Measurements from ENCODE around the gene CBLB. TPM values are rescaled to one million over a fixed set of nuclear protein-coding genes. Genes with fewer than 3 reads are reported as not detected.

The CBLB gene
- total and polyA plus RNA-seq, 12 donors, result 20.4 to 58.9 (median 33.5) TPM

DNA sequence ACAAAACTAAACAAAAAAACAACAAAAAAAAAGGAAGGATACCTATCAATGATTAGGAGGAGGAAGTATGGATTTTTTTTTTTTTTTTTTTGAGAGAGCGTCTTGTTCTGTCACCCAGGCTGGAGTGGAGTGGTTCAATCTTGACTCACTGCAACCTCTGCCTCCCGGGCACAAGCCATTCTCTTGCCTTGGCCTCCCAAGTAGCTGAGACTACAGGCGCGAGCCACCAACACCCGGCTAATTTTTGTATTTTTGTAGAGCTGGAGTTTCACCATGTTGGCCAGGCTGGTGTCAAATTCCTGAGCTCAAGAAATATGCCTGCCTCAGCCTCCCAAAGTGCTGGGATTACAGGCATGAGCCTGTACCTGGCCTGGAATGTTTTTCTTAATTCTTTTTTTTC lies 195.8 kb downstream of the CBLB start:
- 92 to 99% (median 96%) methylated on average over 5 of the region's 5 CpGs for WGBS, 4 donors
- Histone ChIP-seq H3K27ac (no peak overlapping the region), H3K9me3 (replicated peaks in 1 of 3) (no peaks in the 10 kb centered on the region), H3K27me3 (no peaks in the 10 kb centered on the region), H3K4me3 (no peak overlapping the region), H3K36me3 (replicated peaks in 1 of 2) (peaks cover 0 to 8% of the 10 kb centered on the region in 2 donors), H3K4me1 (replicated peaks in 1 of 2) (peaks cover 11 to 14% of the 10 kb centered on the region in 2 donors)
- intact Hi-C loops (cut with DNase I), result no loop called here
- DNase-seq, result no peak
- TF ChIP-seq POLR2A (IDR thresholded peaks at IDR 0.05), result no peak
- TF ChIP-seq, protein P1, sequence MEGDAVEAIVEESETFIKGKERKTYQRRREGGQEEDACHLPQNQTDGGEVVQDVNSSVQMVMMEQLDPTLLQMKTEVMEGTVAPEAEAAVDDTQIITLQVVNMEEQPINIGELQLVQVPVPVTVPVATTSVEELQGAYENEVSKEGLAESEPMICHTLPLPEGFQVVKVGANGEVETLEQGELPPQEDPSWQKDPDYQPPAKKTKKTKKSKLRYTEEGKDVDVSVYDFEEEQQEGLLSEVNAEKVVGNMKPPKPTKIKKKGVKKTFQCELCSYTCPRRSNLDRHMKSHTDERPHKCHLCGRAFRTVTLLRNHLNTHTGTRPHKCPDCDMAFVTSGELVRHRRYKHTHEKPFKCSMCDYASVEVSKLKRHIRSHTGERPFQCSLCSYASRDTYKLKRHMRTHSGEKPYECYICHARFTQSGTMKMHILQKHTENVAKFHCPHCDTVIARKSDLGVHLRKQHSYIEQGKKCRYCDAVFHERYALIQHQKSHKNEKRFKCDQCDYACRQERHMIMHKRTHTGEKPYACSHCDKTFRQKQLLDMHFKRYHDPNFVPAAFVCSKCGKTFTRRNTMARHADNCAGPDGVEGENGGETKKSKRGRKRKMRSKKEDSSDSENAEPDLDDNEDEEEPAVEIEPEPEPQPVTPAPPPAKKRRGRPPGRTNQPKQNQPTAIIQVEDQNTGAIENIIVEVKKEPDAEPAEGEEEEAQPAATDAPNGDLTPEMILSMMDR (IDR thresholded peaks at IDR 0.05), result no peak

DNA sequence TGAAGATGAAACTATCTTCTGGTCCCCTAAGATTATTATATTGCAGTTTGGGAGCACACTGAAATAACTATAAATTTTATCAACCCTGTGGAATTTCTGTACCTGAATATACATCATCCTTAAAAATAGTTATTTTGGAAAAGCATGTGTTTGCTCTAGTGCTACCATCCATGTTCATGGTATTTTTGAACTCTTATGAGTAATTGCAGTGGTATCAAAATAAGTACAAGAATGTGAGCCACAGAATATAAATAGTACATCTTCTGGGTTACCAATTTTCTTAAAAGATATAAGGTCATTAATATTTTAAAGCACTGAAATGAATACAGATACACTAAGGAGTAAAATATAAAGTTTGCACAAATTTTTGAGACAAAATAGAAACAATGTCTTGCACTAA lies 206.5 kb downstream of the CBLB start:
- no peak overlapping the region for H3K27ac ChIP-seq
- no peaks in the 10 kb centered on the region for H3K4me1 ChIP-seq (replicated peaks in 1 of 2)
- H3K4me3 ChIP-seq, result no peak overlapping the region
- H3K9me3 ChIP-seq (replicated peaks in 1 of 3), result no peaks in the 10 kb centered on the region
- DNase-seq, result no peak
- TF ChIP-seq, protein P1 (IDR thresholded peaks at IDR 0.05), result no peak
- TF ChIP-seq POLR2A (IDR thresholded peaks at IDR 0.05), result no peak
- intact Hi-C loops (cut with DNase I), result no loop called here
- no peaks in the 10 kb centered on the region for H3K27me3 ChIP-seq
- H3K36me3 ChIP-seq (replicated peaks in 1 of 2), result peaks cover 0 to 14% of the 10 kb centered on the region in 2 donors

DNA sequence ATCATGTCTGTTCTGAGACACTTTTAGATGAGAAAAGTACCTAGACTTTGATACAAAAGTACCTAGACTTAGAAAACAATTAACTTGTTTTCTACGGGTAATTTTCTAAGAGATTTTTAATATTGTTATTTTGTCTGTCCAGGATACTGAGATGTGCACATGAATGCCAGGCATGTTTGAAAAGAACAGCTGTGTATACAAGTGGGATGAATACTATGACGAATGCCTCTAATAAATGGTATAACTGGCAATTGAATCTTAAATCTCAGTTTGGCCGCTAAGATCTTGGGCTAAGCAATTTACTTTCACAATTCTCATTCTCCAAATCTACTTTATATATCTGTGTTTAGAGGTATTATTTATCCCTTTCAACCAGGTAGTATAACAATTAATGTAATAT lies 207.4 kb downstream of the CBLB start:
- Histone ChIP-seq H3K9me3 (replicated peaks in 1 of 3) (no peaks in the 10 kb centered on the region), H3K27ac (no peak overlapping the region), H3K4me3 (no peak overlapping the region), H3K36me3 (replicated peaks in 1 of 2) (peaks cover 0 to 14% of the 10 kb centered on the region in 2 donors), H3K4me1 (replicated peaks in 1 of 2) (no peaks in the 10 kb centered on the region), H3K27me3 (no peaks in the 10 kb centered on the region)
- intact Hi-C loops (cut with DNase I), result no loop called here
- TF ChIP-seq POLR2A (IDR thresholded peaks at IDR 0.05), result no peak
- TF ChIP-seq, protein P1 (IDR thresholded peaks at IDR 0.05), result no peak
- 92 to 97% (median 93%) methylated on average over 3 of the region's 3 CpGs for WGBS, 4 donors
- no peak for DNase-seq

DNA sequence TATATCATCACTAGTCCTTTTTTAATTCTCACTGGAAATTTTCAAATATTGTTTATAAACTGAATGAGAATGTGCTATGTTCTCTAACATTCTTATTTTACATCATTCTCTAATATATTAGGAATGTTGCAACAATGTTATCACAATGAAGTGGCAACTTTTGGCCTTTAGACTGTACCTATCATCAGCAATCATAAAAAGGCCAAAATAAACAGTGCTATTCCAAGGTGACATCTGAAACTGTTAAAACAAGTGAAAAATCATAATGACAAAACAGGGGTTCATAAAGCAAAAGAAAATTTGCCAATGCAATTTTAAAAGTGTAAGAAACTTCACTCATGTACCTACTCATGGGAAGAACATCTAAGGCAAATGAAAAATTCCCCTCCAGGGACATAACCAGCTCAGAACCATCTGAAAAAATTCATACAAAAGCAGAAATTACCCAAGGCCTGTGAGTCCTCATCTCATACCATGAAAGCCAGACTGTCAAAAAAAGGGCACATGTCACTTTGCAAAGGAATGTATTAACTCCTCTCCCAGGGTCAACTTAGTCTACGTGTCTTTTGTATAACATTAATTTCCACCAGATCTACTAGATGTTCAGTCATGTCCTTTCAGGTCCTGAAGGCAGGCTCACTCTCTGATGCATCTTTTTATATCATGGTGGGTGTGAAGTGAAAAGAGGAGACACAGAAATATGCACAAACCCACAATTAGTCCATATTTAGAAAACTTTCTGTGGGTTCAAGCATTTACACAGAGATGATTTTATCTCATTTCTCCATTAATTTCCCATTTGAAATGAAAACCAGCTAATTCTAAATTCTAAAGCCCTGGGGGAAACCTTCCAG lies 211.9 kb downstream of the CBLB start:
- intact Hi-C loops (cut with DNase I), result no loop called here
- Histone ChIP-seq H3K4me1 (replicated peaks in 1 of 2) (no peaks in the 10 kb centered on the region), H3K4me3 (no peak overlapping the region), H3K36me3 (replicated peaks in 1 of 2) (peaks cover 0 to 14% of the 10 kb centered on the region in 2 donors), H3K27me3 (no peaks in the 10 kb centered on the region), H3K9me3 (replicated peaks in 1 of 3) (no peaks in the 10 kb centered on the region), H3K27ac (no peak overlapping the region)
- WGBS, 4 donors, result 63 to 80% (median 77%) methylated on average over 1 of the region's 1 CpG
- no peak for DNase-seq
- TF ChIP-seq, protein P1 (IDR thresholded peaks at IDR 0.05), result no peak
- TF ChIP-seq POLR2A (IDR thresholded peaks at IDR 0.05), result no peak

Data from adrenal gland (tissue), 12 donors.